ENCODE measurements around the gene ZNF521. TPM values are rescaled to one million over a fixed set of nuclear protein-coding genes. Genes with fewer than 3 reads are reported as not detected.

Gene ZNF521
- total and polyA plus RNA-seq, 9 donors, result 24.3 to 51.3 (median 44.1) TPM

DNA sequence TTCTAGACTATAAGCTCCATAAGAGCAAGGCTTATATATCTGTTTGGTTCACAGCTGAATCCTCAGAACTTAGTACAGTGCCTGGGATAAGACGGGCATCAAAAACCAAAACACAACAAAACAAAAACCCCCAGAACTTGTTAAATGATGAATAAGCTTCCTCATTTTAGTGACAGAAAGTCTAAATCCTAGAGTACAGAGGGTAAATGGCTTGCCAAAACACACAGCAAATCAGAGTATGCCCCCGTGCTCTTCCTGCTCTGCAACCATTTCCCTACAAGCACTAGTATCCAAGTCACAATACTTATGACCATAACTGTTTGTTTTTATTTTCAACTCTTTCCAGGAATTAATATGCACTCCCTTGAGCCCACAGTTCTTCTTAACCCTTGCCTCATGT, 10.1 kb downstream of the ZNF521 start:
- Histone ChIP-seq H3K27ac (no peak overlapping the region), H3K4me3 (no peak overlapping the region), H3K4me1 (ENCODE audit: insufficient read depth) (peaks cover 3% of the 10 kb centered on the region), H3K36me3 (no peaks in the 10 kb centered on the region), H3K9me3 (no peaks in the 10 kb centered on the region), H3K27me3 (no peaks in the 10 kb centered on the region)
- intact Hi-C loops (cut with DNase I), result loop anchor here in 1 of 4 donors (10.0 kb wide), 1 partner anchor 107 kb away; no protein-coding TSS in a partner anchor
- TF ChIP-seq EP300 (IDR thresholded peaks at IDR 0.05) (no peak), POLR2A (IDR thresholded peaks at IDR 0.05) (no peak)
- TF ChIP-seq, protein P1, sequence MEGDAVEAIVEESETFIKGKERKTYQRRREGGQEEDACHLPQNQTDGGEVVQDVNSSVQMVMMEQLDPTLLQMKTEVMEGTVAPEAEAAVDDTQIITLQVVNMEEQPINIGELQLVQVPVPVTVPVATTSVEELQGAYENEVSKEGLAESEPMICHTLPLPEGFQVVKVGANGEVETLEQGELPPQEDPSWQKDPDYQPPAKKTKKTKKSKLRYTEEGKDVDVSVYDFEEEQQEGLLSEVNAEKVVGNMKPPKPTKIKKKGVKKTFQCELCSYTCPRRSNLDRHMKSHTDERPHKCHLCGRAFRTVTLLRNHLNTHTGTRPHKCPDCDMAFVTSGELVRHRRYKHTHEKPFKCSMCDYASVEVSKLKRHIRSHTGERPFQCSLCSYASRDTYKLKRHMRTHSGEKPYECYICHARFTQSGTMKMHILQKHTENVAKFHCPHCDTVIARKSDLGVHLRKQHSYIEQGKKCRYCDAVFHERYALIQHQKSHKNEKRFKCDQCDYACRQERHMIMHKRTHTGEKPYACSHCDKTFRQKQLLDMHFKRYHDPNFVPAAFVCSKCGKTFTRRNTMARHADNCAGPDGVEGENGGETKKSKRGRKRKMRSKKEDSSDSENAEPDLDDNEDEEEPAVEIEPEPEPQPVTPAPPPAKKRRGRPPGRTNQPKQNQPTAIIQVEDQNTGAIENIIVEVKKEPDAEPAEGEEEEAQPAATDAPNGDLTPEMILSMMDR (IDR thresholded peaks at IDR 0.05), result no peak
- no peak for DNase-seq
- 61 to 69% (median 68%) methylated on average over 2 of the region's 2 CpGs for WGBS, 3 donors

DNA sequence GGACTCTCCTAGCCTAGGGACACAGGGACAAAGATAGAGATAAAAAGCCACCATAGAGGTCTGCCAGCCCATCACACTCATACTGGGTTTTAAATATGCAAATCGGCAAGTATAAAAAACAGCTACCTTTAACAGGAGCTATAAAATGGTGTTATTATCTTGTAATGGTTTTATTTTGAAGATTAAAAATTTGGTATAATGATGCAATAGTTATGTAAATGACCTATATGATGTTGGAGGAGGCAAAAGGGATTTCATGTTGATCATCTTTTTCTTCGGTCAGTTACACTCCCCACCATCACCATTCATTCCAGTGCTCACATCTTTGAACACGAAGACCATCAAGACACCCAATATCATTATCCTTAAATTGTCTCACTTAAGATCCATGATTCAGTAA, 11.2 kb downstream of the ZNF521 start:
- no peak overlapping the region for H3K4me3 ChIP-seq
- WGBS, 3 donors, result 85 to 98% (median 97%) methylated on average over 3 of the region's 3 CpGs
- DNase-seq, result no peak
- TF ChIP-seq, protein P1 (IDR thresholded peaks at IDR 0.05), result no peak
- TF ChIP-seq POLR2A (IDR thresholded peaks at IDR 0.05) (no peak), EP300 (IDR thresholded peaks at IDR 0.05) (no peak)
- H3K4me1 ChIP-seq (ENCODE audit: insufficient read depth), result peaks cover 1% of the 10 kb centered on the region
- no peak overlapping the region for H3K27ac ChIP-seq
- no peaks in the 10 kb centered on the region for H3K9me3 ChIP-seq
- intact Hi-C loops (cut with DNase I), result loop anchor here in 1 of 4 donors (10.0 kb wide), 1 partner anchor 106 kb away; no protein-coding TSS in a partner anchor
- no peaks in the 10 kb centered on the region for H3K27me3 ChIP-seq
- H3K36me3 ChIP-seq, result no peaks in the 10 kb centered on the region

DNA sequence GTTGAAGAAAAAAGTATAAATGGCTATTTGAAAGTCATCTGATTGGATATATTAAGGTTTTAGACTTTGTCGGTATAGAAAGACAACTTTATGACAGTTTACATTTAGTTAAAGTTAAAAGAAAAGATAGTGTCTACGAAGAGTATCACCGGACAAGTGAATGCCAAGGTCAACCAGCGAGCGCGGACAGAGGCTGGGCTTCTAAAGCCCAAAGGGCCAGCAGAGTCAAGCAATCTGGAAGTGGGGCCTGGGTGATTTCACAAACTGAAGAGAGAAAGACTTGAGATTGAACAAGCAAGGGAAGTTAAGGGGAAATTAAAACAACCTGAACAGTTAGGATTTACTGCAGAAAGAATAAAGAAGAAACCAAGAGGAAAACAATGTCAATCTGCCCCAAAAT, 16.3 kb downstream of the ZNF521 start:
- H3K27me3 ChIP-seq, result no peaks in the 10 kb centered on the region
- H3K4me3 ChIP-seq, result no peak overlapping the region
- H3K36me3 ChIP-seq, result no peaks in the 10 kb centered on the region
- TF ChIP-seq, protein P1 (IDR thresholded peaks at IDR 0.05), result no peak
- no peak for TF ChIP-seq EP300 (IDR thresholded peaks at IDR 0.05)
- no peak for TF ChIP-seq POLR2A (IDR thresholded peaks at IDR 0.05)
- 51 to 75% (median 65%) methylated on average over 6 of the region's 6 CpGs for WGBS, 3 donors
- no peak overlapping the region for H3K27ac ChIP-seq
- H3K4me1 ChIP-seq (ENCODE audit: insufficient read depth), result no peaks in the 10 kb centered on the region
- H3K9me3 ChIP-seq, result no peaks in the 10 kb centered on the region
- DNase-seq, result peak in 2 of 5 donors; percentile 15 to 42
- intact Hi-C loops (cut with DNase I), result loop anchor here in 1 of 4 donors (10.0 kb wide), 1 partner anchor 51 kb away; no protein-coding TSS in a partner anchor

DNA sequence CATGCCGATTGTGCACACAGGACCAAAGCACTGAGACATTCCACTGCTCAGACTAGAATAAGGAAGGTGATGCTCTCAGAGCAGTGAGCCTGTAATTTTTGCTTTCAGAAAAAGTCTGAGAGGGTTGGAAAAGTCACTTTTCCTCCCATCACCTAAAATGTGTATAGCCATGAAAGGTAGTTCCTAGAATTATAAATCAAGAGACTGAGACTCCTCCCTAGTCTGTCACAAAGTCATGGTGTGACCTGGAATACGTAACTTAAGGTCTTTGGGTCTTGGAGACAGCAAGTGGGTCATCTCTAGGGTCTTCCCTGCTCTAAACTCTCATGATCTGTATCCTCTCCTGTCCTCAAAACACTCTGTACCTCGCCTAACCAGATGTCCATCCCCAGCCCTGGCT, 16.9 kb downstream of the ZNF521 start:
- Histone ChIP-seq H3K4me1 (ENCODE audit: insufficient read depth) (peaks cover 1% of the 10 kb centered on the region), H3K27ac (no peak overlapping the region), H3K4me3 (no peak overlapping the region), H3K9me3 (no peaks in the 10 kb centered on the region), H3K36me3 (no peaks in the 10 kb centered on the region), H3K27me3 (no peaks in the 10 kb centered on the region)
- TF ChIP-seq POLR2A (IDR thresholded peaks at IDR 0.05) (no peak), EP300 (IDR thresholded peaks at IDR 0.05) (no peak)
- TF ChIP-seq, protein P1 (IDR thresholded peaks at IDR 0.05), result no peak
- DNase-seq, result no peak
- WGBS, 3 donors, result 96 to 97% (median 97%) methylated on average over 3 of the region's 3 CpGs
- intact Hi-C loops (cut with DNase I), result loop anchor here in 1 of 4 donors (10.0 kb wide), 1 partner anchor 50 kb away; no protein-coding TSS in a partner anchor
